Subcutaneous abdominal adipose tissue (tissue), 5 donors: Measurements from ENCODE around the gene SLC38A3.

Source experiments
- H3K27ac ChIP-seq: one replicate; pipeline ENCODE4 v1.7.0; 2013; ENCODE audit warnings: low read depth, mild to moderate bottlenecking, inconsistent platforms, low read length, moderate library complexity
- H3K27me3 ChIP-seq, 5 donors: one replicate each; pipeline ENCODE4 v1.7.0; 2013; ENCODE audit warnings: low read length in 5 of 5, inconsistent platforms in 1 of 5; ENCODE audit not compliant: control insufficient read depth in 5 of 5, insufficient read depth in 4 of 5
- H3K36me3 ChIP-seq, 5 donors: one replicate each; pipeline ENCODE4 v1.7.0; 2013; ENCODE audit warnings: low read length in 5 of 5; ENCODE audit not compliant: control insufficient read depth in 5 of 5, insufficient read depth in 5 of 5
- H3K4me1 ChIP-seq, 5 donors: one replicate each; pipeline ENCODE4 v1.7.0; 2013; ENCODE audit warnings: low read length in 5 of 5, mild to moderate bottlenecking in 3 of 5, moderate library complexity in 1 of 5; ENCODE audit not compliant: control insufficient read depth in 5 of 5, insufficient read depth in 5 of 5
- H3K4me3 ChIP-seq, 5 donors: one replicate each; pipeline ENCODE4 v1.7.0; 2013; ENCODE audit warnings: low read length in 5 of 5, low read depth in 1 of 5
- H3K9ac ChIP-seq, 5 donors: one replicate each; pipeline ENCODE4 v1.7.0; 2013; ENCODE audit warnings: low read length in 5 of 5, mild to moderate bottlenecking in 4 of 5, moderate library complexity in 3 of 5
- H3K9me3 ChIP-seq, 5 donors: one replicate each; pipeline ENCODE4 v1.7.0; 2013; ENCODE audit warnings: low read length in 5 of 5; ENCODE audit not compliant: control insufficient read depth in 5 of 5
- donor health status: healthy.
- donor health status: healthy.
- donor health status: healthy.
- donor health status: healthy.
- donor health status: healthy.

The SLC38A3 gene

DNA sequence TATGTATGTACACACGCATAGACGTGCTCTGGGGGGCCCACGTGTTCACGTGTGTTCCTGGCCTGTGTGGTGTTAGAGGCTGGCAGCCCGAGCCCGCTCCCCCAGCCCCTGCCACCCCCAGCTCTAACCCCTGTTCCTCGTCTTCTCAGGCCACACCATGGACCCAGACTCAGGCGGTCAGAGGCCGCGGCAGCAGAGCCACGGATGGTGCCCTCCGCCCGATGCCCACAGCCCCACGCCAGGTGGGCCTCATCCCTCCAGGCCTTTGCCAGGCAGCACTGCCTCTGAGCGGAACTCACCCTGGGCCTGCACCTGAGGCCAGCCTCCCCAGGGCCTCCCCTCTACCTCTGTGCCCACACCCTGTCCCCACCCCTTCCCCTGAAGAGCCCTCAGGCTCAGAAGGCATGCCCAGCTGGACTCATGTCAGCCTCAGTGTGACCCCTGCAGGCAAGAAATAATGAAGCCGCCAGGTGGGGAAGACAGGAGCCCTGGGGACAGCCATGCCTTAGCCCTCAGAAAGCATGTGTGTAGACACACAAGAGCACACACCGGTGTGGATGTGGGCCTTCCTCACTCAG, 30.0 kb upstream of the SLC38A3 start:
- Histone ChIP-seq H3K27me3 (no peaks in the 10 kb centered on the region), H3K9ac (no peak overlapping the region), H3K4me3 (no peak overlapping the region), H3K9me3 (no peaks in the 10 kb centered on the region), H3K27ac (no peak overlapping the region), H3K4me1 (peaks cover 2 to 29% (median 10%) of the 10 kb centered on the region in 5 donors), H3K36me3 (peaks cover 0 to 35% (median 20%) of the 10 kb centered on the region in 5 donors)

DNA sequence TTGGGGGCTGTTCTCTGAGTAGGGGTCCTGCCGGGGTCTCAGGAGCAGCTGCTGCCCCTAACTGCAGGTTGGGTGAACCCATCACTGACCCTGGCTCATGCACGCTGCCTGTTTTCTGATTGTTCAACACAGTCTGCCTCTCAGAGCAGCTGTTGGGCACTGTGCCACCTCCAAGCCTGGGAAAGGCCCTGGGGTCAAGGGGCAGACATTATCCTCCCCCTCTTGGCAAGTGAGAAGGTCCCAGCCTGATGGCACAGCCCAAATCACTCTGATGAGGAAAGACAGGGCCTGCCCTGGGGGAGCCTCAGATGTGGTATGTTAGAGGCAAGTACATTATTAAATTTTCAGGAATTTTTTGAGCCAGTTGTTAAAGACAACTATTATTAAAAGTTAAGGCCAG, 27.7 kb upstream of the SLC38A3 start:
- H3K9me3 ChIP-seq, result no peaks in the 10 kb centered on the region
- no peak overlapping the region for H3K4me3 ChIP-seq
- no peak overlapping the region for H3K9ac ChIP-seq
- peaks cover 0 to 11% (median 4%) of the 10 kb centered on the region in 5 donors for H3K4me1 ChIP-seq
- H3K36me3 ChIP-seq, result peaks cover 0 to 38% (median 27%) of the 10 kb centered on the region in 5 donors
- H3K27me3 ChIP-seq, result no peaks in the 10 kb centered on the region
- H3K27ac ChIP-seq, result no peak overlapping the region

DNA sequence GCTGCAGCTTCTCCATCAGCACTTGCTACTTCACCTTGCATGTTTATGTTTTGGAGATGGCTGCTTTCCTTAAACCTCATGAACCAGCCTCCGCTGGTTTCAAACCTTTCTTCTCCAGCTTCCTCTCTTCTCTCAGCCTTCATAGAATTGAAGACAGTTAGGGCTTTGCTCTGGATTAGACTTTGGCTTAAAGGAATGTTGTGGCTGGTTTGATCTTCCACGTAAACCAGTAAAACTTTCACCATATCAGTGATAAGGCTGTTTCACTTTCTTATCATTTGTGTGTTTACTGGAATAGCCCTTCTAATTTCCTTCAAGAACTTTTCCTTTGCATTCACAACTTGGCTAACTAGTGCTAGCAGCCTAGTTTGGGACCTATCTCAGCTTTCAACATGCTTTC, 25.4 kb upstream of the SLC38A3 start:
- Histone ChIP-seq H3K27ac (no peak overlapping the region), H3K9ac (no peak overlapping the region), H3K36me3 (peaks cover 0 to 50% (median 32%) of the 10 kb centered on the region in 5 donors), H3K4me3 (no peak overlapping the region), H3K27me3 (no peaks in the 10 kb centered on the region), H3K4me1 (peaks cover 0 to 6% (median 4%) of the 10 kb centered on the region in 5 donors), H3K9me3 (no peaks in the 10 kb centered on the region)

DNA sequence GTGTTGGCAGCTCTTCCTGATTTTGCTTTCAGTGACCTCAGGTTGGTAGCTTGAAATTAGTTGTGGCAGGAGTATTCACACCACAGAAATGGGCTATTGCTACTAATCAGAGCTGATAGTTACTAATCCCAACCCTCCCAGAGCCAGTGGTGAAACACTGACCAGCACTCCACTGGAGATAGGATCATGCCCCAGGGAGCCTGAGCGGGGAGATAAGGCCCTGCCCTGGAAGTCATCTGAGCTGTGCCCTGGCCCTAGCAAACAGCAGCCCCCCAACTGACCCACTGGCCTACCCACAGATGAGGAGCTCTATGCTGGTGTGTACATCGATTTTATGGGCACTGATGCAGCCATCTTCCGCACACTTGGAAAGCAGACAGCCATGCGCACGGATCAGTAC, 23.1 kb upstream of the SLC38A3 start:
- H3K36me3 ChIP-seq, result peaks cover 0 to 51% (median 34%) of the 10 kb centered on the region in 5 donors
- peaks cover 0 to 5% (median 4%) of the 10 kb centered on the region in 5 donors for H3K4me1 ChIP-seq

DNA sequence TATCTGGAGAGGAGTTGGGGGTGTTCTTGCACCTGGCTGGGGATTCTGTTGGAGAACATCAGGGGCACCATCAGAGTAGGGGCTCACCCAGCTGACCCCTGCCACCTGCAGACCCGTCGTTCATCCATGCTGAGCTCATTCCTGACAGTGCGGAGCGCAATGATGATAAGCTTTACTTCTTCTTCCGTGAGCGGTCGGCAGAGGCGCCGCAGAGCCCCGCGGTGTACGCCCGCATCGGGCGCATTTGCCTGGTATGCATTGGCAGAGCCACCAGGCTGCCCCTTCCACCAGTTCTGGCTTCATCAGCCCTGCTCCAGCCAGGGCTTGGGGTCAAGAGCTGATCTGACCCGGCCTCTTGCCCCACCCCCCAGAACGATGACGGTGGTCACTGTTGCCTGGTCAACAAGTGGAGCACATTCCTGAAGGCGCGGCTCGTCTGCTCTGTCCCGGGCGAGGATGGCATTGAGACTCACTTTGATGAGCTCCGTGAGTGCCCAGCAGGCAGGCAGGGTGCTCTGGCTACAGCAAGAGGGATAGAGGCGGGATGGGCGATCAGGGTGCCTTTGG, 22.5 kb upstream of the SLC38A3 start:
- no peaks in the 10 kb centered on the region for H3K27me3 ChIP-seq

More for the DNA sequence above, 23.1 kb upstream of the SLC38A3 start:
- Histone ChIP-seq H3K27ac (no peak overlapping the region), H3K4me3 (no peak overlapping the region), H3K9ac (no peak overlapping the region), H3K27me3 (no peaks in the 10 kb centered on the region), H3K9me3 (no peaks in the 10 kb centered on the region)

DNA sequence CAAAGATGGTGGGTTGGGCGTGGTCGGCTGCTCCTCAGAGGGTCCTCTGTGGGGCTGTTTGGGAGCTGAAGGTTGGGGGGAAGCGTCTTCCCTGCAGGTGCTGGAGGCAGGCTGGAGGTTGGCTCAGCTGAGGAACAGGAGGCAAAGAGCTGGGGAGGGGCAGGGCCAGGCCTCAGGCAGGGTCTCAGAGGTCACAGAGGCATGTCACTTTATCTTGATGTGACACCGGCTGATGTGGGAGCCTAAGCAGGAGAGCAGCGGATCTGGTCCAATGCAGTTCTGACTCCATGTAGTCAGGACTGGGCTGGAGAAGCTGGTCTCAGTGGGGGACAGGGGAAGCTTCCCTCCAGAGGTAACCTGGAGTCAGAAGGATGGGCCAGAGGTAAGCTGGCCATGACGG, 21.3 kb upstream of the SLC38A3 start:
- Histone ChIP-seq H3K9ac (no peak overlapping the region), H3K27me3 (no peaks in the 10 kb centered on the region), H3K4me1 (no peaks in the 10 kb centered on the region), H3K4me3 (no peak overlapping the region), H3K27ac (no peak overlapping the region), H3K9me3 (no peaks in the 10 kb centered on the region), H3K36me3 (peaks cover 0 to 51% (median 37%) of the 10 kb centered on the region in 5 donors)

More for the DNA sequence above, 22.5 kb upstream of the SLC38A3 start:
- H3K9me3 ChIP-seq, result no peaks in the 10 kb centered on the region
- no peak overlapping the region for H3K27ac ChIP-seq
- peaks cover 0 to 48% (median 34%) of the 10 kb centered on the region in 5 donors for H3K36me3 ChIP-seq
- no peaks in the 10 kb centered on the region for H3K4me1 ChIP-seq
- no peak overlapping the region for H3K9ac ChIP-seq
- no peak overlapping the region for H3K4me3 ChIP-seq

DNA sequence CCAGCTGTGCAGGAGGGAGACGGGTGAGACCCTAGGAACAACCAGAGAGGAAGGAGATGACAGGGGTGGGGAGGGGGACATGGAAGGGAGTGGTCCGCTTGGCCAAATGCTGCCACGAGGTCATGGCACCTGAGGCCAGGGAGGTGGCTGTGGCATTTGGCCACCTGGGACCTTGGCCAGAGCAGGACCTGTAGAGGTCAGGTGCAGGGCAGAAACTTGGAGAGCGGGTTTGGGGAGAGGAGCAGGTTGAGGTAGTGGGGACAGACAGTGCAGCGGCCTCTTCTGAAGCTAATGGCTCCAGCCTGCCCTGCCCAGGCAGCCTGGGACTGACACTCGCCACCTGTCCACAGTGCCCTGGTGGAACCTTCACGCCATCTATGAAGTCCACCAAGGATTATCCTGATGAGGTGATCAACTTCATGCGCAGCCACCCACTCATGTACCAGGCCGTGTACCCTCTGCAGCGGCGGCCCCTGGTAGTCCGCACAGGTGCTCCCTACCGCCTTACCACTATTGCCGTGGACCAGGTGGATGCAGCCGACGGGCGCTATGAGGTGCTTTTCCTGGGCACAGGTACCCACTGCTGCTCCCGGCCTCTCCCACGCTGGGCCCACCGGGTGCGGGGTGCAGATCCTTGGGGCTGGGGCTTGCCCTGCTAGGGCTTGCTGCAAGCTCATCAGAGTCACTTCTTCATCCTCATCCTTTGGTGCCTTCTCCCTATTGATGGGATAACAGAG, 20.7 kb upstream of the SLC38A3 start:
- Histone ChIP-seq H3K27ac (no peak overlapping the region), H3K4me1 (no peaks in the 10 kb centered on the region), H3K4me3 (no peak overlapping the region), H3K9ac (no peak overlapping the region), H3K27me3 (no peaks in the 10 kb centered on the region), H3K36me3 (peaks cover 0 to 51% (median 37%) of the 10 kb centered on the region in 5 donors), H3K9me3 (no peaks in the 10 kb centered on the region)

DNA sequence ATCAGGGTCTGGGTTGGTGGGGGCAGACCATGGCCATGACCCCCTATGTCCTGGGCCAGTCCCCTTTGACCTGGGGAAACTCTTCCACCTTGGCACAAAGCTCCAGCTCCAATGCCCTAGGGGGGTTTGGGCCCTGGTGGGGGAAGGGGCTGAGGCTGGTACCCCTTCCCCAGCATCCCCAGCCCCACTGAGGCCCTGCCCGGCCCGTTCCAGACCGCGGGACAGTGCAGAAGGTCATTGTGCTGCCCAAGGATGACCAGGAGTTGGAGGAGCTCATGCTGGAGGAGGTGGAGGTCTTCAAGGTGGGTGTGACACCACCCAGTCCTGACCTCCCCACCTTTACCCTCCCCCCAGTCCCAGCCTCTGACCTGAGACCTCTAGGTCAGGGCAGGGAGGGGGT, 19.8 kb upstream of the SLC38A3 start:
- no peaks in the 10 kb centered on the region for H3K4me1 ChIP-seq
- H3K4me3 ChIP-seq, result no peak overlapping the region
- H3K9ac ChIP-seq, result no peak overlapping the region
- H3K27me3 ChIP-seq, result no peaks in the 10 kb centered on the region
- no peaks in the 10 kb centered on the region for H3K9me3 ChIP-seq
- H3K27ac ChIP-seq, result no peak overlapping the region
- peaks cover 0 to 51% (median 37%) of the 10 kb centered on the region in 5 donors for H3K36me3 ChIP-seq

DNA sequence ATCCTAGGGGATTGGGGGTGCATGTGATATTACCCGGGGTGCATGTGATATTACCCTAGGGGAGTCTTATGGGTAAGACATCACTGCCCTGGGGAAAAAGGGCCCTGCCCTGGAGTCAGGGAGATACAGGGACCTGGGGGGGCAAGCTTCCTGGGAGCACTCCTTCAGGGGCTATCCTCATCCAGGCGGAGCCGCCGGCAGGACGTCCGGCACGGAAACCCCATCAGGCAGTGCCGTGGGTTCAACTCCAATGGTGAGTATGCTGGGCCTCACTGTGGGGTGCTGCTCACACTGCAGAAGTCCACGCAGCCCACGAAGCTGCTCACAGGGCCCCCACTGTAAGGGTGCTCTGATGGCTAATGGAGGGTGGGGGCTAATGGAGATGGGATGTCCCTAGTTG, 19.0 kb upstream of the SLC38A3 start:
- H3K9ac ChIP-seq, result no peak overlapping the region
- H3K27me3 ChIP-seq, result no peaks in the 10 kb centered on the region
- H3K4me1 ChIP-seq, result no peaks in the 10 kb centered on the region
- H3K36me3 ChIP-seq, result peaks cover 0 to 51% (median 37%) of the 10 kb centered on the region in 5 donors
- no peak overlapping the region for H3K4me3 ChIP-seq
- no peaks in the 10 kb centered on the region for H3K9me3 ChIP-seq
- H3K27ac ChIP-seq, result no peak overlapping the region

DNA sequence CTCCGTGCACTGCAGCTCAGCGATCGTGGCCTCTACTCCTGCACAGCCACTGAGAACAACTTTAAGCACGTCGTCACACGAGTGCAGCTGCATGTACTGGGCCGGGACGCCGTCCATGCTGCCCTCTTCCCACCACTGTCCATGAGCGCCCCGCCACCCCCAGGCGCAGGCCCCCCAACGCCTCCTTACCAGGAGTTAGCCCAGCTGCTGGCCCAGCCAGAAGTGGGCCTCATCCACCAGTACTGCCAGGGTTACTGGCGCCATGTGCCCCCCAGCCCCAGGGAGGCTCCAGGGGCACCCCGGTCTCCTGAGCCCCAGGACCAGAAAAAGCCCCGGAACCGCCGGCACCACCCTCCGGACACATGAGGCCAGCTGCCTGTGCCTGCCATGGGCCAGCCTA, 17.3 kb upstream of the SLC38A3 start:
- Histone ChIP-seq H3K27ac (no peak overlapping the region), H3K36me3 (peaks cover 0 to 44% (median 28%) of the 10 kb centered on the region in 5 donors), H3K9me3 (no peaks in the 10 kb centered on the region), H3K9ac (no peak overlapping the region), H3K4me3 (no peak overlapping the region), H3K4me1 (peaks cover 0 to 2% (median 0%) of the 10 kb centered on the region in 5 donors), H3K27me3 (peaks cover 0 to 10% (median 8%) of the 10 kb centered on the region in 5 donors)
